ENCODE results near the gene SPATA3.

GRCh38 chr2:231015926-231016325 is 20.0 kb downstream of the SPATA3 start:
- TF ChIP-seq CTCF (IDR thresholded peaks at IDR 0.05) (no peak), POLR2A (IDR thresholded peaks at IDR 0.05) (no peak)
